A172 (cell line): ENCODE data around the gene ZNF683. TPM values are rescaled to one million over a fixed set of nuclear protein-coding genes. Genes with fewer than 3 reads are reported as not detected.
A peak's percentile ranks its signal among the peaks of the same experiment; 100 is the strongest.
"Not testable (repeated sequence)": the region's sequence is repeated elsewhere in the genome, so short reads cannot be mapped to it uniquely, and the experiment has no call there.

Source experiments
- DNase-seq: peaks from one replicate; pipeline ENCODE4 v3.0.0-alpha.2; 2015; ENCODE audit warnings: low spot score
- total RNA-seq: library from RNA; depleted of rRNA; stranded (reverse); fragments of >200 nt; shearing (Covaris generic); gene quantifications from 2 replicates; pipeline ENCODE4 v1.2.3, GENCODE V29; 2014

Gene ZNF683
- total RNA-seq, 1 experiment from 2014 or later: not detected

DNA sequence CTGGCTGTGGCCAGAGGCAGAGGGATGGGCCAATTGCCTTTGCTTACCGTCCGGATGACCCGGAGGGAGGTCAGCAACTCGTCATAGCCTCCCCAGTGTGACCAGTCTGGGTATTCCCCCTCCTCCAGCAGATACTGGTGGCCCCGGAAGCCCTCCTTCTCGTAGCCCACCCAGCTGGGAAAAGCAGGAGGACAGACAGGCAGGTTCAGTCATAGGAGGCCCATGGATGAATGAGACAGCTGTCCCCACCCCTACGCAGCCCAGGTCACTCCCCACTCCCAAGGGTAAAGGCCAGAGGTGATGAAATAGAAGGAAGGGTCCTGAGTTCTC is 35.4 kb downstream of the ZNF683 start:
- DNase-seq: no peak

DNA sequence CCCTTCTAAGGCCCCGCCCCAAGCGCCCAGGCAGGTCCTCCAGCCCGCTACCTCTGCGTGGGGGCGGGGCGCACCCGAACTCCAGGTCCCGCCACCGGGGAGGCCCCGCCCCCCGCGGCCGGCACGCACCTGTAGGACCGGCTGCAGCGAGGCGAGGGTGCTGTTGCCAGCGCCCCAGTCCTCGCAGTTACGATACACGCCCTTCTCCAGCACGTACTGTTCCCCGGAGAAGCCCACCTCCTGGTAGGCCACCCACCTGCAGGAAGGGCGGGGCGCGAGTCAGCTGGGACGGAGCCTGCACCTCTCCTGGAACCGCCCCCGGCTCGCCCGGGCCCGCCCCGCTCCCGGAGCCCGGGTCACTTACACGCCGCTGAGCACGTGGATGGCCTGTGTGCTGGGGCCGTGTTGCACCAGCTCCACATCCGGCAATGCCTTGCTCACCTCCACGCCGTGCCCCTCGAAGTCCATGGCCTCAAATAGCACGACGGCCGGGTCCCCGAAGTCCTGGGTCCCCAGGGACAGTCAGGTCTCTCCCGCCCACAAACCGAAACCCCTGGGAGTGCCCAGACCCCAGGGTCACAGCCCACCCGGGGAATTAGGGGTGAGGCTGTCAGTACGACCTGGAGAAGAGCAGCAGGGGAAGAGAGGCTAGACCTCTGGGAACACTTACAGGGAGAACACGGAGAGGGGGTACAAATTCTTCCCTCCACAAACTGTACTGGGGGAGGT is 35.9 kb downstream of the ZNF683 start:
- no peak for DNase-seq

DNA sequence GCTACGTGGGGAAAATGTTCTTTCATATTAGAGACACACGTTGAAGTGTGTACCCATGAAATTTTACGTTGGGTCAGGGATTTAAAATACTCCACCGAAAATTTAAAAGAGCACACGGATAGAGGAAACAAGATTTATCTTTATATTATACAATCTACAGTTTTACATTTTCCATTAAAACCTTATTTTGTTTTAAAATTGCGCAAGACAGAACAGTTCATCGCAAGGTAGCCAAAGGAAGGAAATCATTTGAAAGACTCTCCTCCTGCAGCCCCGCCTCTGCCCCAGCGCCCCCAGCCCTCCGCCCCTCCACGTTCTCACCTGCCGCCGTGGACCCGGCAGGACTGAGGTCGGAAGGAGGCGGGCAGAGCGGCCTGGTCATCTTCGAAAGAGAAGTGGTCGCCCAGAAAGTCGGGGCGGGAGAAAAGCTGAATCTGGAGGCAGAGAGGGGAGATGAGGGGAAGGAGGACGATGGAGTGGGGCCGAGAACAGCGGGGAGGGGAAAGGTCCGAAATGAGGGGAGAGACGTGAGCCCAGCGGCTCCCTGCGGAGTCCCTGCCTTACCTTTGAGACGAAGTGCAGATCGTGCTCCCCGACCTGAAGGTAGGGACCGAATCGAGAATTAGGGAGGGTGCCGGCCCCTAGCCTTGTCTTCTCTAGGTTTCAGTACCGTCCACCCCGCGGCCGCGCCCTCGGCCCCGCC is 36.6 kb downstream of the ZNF683 start:
- no peak for DNase-seq

DNA sequence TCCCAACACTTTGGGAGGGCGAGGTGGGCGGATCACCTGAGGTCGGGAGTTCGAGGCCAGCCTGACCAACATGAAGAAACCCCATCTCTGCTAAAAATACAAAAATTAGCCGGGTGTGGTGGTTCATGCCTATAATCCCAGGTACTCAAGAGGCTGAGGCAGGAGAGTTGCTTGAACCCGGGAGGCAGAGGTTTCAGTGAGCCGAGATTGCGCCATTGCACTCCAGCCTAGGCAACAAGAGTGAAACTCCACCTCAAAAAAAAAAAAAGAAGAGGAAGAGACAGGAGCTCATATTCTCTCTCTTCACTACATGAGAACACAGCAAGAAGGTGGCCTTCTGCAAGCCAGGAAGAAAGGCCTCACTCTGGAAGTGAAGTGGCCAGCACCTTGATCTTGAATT is 39.2 kb downstream of the ZNF683 start:
- not testable (repeated sequence) for DNase-seq

DNA sequence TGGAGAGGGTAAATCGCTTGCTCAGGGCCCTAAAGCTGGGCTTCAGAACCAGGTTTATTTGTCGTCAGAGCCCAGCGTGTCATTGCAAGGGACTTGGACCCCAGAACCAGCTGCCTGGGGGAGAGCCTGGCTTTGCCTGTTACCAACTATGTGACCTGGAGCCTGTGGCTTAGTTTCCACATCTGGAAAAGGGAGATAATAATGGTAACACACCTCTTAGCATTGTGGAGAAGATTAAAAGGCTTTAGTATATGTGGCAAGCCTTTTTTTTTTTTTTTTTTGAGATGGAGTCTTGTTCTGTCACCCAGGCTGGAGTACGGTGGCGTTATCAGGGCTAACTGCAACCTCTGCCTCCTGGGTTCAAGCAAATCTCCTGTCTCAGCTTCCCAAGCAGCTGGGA is 42.3 kb downstream of the ZNF683 start:
- no peak for DNase-seq

DNA sequence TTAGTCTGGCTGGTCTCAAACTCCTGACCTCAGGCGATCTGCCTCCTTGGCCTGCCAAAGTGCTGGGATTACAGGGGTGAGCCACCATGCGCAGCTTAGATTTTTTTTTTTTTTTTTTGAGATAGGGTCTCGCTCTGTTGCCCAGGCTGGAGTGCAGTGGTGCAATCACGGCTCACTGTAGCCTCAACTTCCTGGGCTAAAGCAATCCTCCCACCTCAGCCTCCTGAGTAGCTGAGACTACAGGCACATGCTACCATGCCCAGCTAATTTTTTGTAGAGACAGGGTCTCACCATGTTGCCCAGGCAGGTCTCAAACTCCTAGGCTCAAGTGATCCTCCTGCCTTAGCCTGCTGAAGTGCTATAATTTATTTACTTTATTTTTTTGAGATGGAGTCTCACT is 43.2 kb downstream of the ZNF683 start:
- not testable (repeated sequence) for DNase-seq

DNA sequence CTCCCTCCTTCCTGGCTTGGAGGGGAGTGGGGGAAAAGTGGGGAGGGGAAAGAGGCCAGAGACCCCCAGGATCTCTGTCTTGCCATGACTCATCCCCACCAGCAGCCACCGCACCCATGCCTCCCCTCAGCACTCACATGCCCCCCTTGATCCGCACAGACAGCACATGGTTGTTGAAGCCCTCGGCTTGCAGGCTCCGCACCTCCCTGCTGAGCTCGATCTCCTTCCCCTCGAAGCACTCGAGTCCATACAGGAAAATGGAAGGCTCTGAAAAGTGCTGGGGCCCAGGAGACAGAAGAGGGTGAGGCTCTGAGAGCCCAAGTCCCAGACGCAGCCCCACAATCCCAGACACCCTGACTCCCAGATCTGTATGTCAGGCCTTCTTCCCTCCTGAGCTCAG is 44.0 kb downstream of the ZNF683 start:
- DNase-seq: no peak

DNA sequence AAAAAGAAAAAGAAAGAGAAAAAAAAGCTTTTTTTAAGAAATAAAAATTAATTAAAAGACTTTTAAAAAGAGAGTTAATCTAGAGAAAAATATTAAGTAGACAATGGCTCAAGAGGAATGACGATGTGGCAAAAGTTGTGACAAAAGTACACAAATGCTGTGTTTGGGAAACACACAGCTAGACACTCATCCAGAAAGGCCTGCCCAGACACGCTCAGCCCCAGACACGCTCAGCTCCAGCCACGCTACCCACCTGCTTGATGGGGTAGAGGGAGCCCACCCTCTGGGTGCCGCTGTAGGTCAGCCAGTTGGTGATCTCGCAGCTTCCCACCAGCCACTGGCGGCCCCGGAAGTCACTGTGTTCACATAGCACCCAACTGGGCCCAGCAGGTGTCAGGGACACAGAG is 44.6 kb downstream of the ZNF683 start:
- DNase-seq: no peak

DNA sequence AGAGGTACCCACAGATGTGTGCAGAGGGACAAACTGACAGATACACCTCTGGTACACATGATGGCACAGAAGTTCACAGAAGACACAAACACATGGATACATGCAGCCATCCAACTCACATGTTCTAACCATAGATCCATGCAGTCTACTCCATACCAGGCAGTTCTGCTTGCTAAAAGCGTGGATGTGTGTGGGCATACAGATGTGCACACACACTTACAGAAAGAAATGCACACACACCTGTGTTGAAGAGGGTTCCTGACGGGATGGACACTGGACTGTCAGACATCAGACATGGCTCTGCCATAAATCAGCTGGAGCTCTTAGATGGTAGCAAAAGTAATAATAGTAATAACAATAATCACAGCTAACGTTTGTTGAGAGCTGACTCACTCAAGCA is 48.0 kb downstream of the ZNF683 start:
- DNase-seq: no peak

DNA sequence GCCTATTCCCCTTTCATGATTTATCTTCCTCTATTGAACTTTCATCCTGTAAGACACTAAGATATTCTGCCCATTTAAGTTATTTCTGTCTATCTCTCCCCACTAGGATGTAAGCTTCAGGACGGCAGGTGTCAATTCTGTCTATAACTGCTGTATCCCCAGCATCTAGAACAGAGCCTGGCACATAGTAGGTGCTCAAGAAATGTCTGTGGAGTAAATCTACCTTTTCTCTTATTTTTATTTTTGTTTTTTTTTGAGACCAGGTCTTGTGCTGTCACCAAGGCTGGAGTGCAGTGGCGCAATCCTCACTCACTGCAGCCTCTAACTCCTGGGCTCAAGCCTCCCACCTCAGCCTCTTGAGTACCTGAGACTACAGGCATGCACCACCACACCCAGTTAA is 49.2 kb downstream of the ZNF683 start:
- DNase-seq: no peak

DNA sequence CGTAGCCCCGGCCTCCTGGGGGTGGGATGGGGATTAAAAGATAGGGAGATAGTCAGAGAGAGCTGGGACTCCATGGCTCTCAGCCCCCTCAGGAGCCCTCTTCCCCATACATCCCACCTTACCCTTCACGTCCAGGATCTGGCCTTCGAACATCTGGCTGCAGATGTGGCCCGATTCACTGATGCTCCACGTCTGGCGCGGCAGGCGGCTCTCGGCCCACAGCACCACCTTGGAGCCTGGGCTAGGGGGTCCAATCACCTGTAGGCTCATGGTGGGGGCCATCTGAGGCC is 50.6 kb downstream of the ZNF683 start:
- no peak for DNase-seq

DNA sequence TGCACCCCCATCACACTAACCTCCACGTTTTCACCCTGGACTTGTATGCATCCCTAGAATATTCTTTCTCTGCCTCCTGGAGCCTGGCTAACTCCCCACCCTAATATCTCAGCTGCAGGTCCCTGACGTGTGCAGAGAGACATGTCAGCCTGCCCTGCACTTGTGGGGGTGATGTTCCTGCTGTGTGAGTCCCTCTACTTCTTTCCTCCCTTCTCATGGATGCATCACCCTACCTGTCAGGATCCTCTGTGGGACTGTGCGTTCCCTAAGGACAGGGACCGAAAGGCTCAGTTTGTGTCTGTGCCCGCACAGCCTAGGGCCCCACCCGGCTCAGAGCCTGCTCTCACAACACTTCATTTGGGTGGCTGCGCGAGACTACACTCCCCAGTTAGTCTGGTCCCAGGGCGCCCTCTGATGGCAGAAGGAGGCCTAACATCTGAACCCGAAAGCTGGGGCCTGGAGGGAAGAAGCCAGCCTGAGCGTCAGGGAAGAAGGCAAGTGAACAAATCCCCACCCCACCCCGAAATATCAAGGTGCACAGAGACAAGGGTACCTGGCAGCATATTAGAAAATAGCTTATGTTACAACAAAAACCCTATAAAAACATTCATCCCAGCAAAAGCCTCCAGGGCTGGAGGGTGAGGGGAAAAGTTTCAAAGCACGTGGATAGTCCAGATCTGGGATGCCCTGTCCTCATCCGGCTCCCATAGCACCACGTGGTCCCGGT is 51.1 kb downstream of the ZNF683 start:
- peak; percentile 63 for DNase-seq

DNA sequence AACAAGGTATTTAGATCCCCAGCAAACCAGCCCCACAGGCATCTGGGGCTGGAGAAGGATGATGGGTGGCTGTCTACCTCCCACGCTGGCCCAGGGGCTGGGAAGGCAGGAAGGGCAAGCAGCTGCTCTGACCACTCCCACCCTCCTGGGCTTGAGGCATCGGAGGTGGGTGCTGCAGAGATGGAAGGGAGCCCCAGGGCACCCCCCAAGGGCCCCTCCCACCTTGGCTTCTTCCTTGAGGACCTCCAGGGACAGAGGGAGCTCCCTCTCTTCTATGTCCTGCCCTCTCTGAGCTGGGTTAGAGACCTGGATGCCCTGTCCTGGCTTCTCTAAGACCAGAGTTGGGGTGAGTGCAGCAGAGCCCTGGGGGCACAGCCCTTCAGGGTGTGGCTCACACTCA is 51.7 kb downstream of the ZNF683 start:
- no peak for DNase-seq

DNA sequence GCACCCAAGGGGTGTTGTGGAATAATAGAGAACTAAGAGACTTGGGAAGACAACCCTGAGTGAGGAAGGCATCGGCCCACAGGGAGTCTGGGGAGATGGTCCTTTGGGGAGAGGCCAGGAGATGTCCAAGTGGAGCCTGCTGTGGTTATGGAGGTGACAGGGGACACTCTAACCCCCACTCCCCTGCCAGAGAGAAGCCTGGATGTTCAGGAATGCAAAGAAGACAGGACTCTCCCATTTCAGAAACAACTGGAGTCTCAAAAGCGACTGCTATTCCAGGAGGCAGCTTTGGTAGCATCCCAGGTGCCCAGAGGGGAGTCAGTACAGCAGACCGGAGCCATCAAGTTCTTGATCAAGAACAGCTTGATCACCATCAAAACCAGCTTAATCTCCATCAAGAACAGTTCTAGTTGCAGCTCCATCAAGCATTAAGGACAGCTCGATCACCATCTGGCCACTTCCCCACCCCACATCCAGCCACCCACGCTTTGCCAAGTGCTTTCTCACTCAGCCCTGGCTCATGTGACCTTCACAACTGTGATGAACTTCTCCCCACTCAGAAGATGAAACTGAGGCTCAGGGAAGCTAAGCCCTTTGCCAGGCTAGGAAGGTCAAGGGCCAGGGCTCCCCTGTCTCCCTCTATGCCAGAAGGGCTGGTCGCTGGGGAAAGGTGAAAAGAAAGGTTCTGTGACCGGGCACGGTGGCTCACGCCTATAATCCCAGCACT is 54.0 kb downstream of the ZNF683 start:
- DNase-seq: no peak

DNA sequence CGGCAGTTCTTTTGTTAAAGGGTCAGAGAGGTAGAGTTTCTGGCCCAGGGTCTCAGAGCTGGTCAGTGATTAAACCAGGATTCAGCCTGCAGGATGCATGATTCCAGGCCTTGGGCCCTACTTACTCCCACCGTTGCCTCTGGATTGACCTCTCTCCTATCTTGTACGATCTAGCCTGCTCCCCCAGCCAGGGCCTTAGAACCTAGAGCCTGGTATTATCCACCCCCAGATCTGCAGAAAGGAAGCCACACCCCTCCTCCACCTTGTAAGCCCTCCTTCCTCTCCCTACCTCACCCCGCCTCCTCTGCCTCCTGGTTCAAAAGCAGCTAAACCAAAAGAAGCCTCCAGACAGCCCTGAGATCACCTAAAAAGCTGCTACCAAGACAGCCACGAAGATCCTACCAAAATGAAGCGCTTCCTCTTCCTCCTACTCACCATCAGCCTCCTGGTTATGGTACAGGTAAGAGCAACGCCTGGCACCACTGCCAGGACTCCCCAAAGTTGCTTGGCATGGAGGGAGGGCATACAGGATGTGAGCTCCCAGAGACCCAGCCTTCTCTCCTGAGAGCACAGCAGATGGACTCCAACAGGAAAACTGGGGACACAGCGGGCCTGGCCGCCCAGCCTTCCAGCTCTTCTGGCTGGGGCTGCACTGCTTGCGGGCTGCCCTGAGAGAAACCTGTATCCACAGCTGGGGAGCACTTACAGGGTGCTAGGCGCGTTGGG is 54.8 kb downstream of the ZNF683 start, which contains the start of gene CD52:
Gene CD52, plus strand, starts transcription at position 347 of the 726 bp plus-strand sequence. Its CDS starts 60 bp downstream, at position 407.
- no peak for DNase-seq

DNA sequence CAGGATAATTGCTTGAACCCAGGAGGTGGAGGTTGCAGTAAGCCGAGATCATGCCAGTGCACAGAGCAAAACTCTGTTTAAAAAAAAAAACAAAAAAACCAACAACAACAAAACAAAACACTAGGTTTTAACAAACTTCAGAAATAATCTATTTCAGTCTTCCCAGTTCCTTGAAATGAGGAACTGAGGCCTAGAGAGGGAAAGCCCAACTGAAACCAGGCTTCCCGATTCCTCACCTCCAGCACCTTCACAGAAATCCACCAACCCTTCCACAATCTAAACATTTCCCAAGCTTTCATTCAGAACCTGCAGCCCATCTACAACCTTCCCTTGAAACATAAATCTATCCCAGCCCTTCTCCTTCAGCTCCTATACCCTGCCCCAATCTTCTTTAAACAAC is 55.4 kb downstream of the ZNF683 start:
- DNase-seq: no peak

DNA sequence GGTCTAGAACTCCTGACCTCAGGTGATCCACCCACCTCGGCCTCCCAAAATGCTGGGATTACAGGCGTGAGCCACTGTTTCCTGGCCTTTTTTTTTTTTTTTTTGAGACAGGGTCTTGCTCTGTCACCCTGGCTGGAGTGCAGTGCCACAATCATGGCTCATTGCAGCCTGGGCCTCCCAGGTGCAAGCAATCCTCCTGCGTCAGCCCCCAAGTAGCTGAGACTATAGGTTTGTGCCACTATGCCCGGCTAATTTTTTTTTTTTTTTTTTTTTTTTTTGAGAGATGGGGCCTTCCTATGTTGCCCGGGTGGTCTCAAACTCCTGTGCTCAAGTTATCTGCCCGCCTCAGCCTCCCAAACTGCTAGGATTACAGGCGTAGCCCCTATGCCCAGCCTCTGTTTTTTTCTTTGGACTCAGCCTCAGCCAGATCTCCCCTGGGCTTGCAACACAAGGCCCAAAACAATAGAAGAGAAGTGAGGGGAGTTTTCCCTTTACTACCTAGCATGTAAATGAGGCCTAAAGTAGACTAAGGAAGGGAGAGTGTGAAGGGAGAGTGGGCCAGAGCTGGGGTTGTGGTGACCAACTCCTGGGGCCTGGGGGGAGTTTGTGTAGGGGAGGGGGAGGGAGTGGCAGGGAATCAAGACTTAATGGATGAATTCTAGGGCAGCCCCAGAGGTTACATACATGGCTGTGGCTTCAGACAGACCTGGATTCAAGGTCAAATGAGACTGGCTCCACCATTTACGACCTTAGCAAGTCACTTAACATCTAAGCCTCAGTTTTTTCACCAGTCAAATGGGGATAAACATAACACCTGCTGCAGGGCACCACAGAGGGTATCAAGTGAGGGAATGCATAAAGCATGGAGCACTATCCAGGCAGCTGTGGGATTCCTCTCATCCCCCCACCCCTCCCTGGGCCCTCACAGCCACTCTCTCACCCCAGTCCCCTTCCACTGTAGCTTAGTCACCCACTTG is 56.4 kb downstream of the ZNF683 start:
- no peak for DNase-seq

DNA sequence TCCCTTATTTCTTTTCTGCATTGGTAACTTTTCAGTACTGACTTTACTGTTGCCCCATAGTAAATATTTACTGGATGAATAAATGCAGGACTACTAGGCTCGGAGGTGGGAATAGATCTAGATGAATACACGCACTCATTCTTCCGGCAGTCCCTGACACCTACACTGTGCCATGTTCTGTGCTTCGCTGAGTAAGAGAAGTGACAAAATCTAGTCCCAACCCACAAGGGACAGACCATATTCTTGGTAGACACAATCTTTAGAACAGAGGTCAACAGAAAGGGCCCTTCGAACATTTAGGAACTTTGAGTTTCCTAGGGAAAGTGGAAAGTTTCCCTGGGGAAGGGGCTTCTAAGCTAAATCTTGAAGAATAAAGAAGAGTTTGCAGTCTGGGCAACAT is 58.0 kb downstream of the ZNF683 start:
- no peak for DNase-seq
